ENCODE results near the gene CD200R1. TPM values are rescaled to one million over a fixed set of nuclear protein-coding genes. Genes with fewer than 3 reads are reported as not detected.
A peak's percentile ranks its signal among the peaks of the same experiment; 100 is the strongest.

Gene CD200R1, protein sequence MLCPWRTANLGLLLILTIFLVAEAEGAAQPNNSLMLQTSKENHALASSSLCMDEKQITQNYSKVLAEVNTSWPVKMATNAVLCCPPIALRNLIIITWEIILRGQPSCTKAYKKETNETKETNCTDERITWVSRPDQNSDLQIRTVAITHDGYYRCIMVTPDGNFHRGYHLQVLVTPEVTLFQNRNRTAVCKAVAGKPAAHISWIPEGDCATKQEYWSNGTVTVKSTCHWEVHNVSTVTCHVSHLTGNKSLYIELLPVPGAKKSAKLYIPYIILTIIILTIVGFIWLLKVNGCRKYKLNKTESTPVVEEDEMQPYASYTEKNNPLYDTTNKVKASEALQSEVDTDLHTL
- not detected in 2 replicates for total RNA-seq

DNA sequence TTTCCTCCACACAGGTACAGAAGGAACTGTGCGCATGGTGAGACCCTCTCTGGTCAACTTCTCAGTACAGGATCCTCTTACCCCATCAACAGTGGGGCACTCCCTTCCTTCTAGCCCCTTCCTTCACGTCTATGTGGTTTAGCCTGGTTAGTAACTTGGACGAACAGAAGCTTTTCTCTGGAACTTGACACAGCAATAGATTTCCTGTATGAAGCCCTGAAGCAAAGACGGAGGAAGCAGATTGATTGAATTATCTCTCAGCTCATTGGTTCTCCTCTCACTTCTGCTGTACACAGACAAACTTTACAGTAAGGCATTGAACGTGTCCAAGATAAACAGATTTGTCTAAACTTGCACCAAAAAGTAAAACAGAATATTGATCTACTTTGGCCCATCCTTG, at the start of gene CD200R1:
TSS of gene CD200R1 (minus strand) at position 210 of the 400 bp plus-strand sequence. CDS start 246 bp downstream, outside the sequence.
- peak in 1 of 2 donors; percentile 3 for DNase-seq (ENCODE audit: low read depth in 2 of 2)

DNA sequence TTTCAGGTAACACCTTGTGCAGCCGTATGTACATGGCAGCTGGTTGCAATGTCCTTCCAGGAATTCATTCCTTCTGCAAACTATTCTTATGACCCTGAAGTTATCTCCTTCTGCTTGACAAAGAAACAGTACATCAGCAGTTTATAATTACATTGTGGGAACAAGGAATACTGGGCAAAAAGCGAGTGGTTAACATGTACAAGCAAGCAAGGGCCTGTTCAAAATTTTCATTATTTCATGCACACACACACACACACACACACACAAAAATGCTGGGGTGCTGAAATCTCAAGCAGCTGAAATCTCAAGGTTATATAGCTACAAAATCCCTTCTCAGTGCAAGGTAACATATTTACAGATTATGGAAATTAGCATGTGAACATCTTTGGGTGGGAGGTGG, 46.6 kb upstream of the CD200R1 start:
- DNase-seq (ENCODE audit: low read depth in 2 of 2): no peak

DNA sequence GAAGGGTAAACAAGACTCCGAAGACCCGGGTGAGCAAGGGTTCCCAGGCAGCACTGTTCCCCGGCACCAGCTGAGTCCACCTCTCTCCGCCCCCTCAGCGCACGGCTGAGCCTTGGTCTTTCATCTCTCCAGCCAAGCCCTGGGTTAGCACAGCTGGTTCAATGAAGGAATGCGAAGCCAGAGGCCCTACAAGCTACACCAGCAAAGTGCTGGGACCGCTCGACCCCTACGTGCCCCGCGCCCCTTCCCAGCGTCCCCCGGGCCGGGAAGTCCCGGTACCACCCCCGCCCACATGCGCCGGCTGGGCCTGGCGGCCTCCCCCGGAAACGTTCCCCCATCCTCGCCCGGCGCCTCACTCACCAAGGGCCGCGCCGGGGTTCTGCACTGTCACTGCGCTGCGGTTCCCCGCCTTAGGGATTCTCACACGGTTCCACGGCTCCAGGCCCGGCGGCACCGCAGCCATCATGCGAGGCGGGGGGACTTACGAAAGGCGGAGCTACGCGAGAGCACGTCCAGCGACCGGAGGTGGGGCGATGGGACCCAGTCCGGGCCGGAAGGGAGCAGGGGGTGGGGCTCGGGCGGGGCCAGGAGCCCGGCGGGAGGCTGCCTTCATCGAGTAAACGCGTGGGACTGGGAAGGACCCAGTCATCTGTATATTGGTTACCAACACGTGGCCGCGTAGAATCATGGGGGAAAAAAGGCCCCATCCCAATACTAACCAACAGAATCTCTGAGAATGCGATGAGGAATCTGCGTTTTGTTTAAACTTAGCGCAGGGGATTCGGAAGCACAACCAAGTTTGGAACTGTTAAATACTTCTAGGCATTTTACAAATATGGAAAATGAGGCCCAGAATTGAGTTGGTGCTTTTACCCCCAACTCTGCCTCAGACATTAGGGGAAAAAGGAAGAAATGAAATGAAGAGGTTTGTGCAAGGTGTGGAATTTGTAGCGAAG, 44.6 kb upstream of the CD200R1 start:
- DNase-seq (ENCODE audit: low read depth in 2 of 2): peak; percentile 91 to 93

DNA sequence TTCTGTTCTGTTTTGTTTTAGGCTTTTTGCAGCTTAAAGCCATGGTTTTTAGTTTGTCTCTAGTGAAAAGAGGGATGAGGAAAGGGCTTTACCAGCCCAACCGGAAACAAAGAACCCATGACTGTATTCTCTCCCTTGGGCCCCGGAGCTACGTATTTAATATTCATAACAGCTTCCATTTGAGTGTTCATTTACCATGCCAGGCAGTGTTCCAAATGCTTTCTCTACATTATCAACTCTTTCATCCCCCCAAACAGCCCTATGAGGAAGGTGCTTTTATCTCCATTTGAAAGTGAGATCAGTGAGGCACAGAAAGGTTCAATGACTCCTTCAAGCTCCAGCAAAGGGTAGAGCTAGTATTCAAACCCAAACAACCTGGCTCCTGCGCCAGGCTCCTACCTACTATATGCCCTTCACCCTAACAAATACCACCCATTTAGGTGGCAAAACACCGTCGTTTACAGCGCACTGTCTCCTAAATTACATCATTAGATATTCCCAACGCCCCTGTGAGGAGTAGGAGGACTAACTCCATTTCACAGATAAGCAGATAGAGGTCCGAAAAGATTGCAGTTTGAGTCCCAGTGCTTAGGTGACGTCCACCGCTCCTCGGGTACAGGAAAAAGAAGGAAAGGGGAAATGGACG, 43.8 kb upstream of the CD200R1 start:
- DNase-seq (ENCODE audit: low read depth in 2 of 2): peak; percentile 27 to 62

DNA sequence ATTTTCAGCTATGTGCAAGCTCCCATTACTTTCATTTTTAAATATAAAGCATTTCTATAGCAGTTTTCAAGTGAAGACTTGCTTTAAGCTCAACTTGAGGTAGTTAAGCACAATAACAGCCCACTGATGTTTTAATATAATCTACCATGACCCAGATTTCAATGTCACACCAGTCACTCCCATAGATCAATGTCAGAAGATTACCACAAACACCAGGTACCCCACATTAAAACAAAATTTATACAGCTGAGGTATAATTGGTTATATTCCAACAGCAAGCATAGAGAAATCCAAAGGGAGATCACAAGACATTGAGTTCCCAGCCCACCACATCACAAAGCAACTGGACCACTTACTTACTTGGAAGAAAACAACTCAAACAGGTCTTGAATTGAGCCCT, 38.7 kb upstream of the CD200R1 start:
- no peak for DNase-seq (ENCODE audit: low read depth in 2 of 2)

DNA sequence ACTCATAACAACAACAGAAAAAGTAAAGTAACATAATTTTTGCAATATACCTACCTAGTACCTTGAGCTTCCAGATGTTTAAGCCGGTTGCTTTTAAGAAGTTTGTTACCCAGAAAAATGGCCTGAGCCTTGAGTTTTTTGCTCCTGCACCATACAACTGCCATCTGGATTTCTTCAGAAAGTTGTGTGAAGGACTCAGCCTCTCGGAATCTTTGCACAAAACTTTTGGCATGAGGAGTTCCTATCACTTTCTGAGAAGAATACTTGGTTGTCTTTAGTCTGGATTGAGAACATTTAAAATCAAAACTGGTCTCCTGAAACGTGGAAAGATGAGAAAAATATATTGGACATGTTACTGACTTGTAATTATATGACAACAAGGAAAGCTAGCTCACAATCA, 33.2 kb upstream of the CD200R1 start:
- no peak for DNase-seq (ENCODE audit: low read depth in 2 of 2)

DNA sequence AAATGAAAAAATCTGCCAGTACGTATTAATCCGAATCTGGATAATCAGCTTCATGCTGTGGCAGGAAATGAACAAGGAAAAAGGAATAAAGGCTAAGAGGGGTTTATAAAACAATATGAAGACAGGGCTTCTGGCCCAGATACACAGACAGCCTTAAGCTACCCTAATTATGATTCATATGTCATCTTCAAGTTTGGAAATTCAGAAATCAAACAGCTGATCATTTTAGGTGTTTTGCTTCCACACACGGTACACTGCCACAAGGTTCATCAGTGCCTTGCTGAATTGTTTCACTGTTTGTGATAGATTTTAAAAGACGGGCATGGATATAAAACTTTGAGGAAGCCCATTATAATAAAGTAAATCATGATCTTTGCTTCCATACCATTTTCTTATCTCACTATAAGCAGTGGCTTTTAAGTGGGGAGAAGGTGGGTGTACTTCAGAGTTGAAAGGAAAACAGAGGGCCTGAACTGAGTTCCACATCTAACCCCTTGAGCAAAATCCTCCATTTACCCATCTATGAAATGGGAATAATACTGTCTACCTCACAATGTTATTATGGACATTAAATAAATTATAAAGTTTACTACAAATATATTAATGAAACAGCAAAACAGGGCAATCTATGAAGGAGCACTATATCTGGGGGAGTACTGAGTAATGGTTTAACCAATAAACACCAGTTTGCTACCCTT, 31.6 kb upstream of the CD200R1 start:
- DNase-seq (ENCODE audit: low read depth in 2 of 2): no peak

DNA sequence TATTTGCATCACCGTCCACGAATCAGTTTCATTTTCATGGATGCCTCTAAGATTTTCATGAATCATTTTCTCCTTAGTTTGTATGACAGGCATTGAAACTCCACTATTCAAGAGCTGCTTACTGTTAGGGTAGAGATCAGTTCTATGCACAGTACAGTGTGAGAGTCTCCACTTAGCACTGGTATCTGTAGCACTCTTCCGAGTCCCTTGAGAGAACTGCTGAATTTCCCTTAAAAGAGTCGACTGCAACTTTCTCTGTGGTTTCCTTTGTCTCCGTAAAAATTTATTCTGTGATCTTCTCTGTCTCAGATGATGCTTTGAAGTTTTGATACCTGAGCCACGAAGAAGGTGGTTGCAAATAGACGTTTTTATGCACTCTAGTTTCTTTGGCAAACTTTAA, 30.7 kb upstream of the CD200R1 start:
- no peak for DNase-seq (ENCODE audit: low read depth in 2 of 2)

DNA sequence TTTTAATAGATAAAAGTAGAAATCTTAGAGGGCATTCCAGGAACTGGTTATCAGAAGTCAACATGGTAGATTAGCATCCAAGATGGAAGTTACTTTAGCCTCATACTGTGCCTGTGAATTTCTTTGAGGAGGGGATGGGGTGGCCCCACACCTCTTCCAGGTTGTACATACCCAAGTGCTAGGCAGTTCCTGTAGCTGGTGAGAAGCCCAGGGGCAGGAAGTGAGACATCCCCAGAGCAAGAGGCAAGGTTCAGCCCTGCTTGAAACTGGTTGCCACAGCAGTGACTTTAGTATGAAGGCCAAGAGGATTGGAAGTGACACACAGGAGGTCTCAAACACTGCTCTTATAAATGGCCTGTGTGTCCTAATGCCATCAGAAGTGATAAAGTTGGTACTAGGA, 27.8 kb upstream of the CD200R1 start:
- peak in 1 of 2 donors; percentile 18 for DNase-seq (ENCODE audit: low read depth in 2 of 2)

DNA sequence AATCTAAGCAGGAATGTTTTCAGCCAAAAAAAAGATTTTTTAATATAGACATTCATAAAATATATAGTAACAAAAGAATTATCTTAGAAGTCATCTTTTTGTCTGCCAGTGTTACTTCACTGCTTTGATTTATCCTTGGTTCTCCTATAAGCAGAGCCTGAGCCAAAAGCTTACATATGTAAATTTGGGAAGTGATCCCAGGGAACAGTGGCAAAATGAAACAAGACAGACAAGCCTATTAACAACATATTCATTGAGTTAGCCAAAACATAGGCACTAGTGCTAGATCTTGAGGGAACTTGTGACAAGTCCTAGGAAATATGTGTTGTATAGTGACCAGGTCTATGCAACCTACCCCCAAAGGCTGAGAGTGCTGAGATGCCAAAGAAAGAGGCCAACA, 27.1 kb upstream of the CD200R1 start:
- DNase-seq (ENCODE audit: low read depth in 2 of 2): no peak

DNA sequence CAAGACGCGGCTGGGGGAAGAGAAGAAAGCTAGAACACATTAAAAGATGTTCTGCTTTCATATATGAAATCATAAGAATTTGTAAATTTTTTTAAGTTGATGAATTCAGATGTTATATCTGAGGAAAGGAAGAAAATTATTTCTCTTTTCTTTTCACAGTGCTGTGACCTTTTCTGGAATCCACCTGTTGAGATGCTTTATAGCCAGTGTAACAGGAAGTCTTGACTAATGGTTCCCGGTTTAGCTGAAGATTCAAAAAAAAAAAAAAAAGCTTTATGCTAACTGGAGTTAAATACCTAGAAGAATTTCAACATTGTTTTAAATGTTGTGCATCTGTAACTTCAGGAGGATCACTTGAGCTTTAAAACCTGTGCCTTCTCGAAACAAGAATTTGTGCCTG, 25.8 kb upstream of the CD200R1 start:
- DNase-seq (ENCODE audit: low read depth in 2 of 2): peak in 1 of 2 donors; percentile 53

DNA sequence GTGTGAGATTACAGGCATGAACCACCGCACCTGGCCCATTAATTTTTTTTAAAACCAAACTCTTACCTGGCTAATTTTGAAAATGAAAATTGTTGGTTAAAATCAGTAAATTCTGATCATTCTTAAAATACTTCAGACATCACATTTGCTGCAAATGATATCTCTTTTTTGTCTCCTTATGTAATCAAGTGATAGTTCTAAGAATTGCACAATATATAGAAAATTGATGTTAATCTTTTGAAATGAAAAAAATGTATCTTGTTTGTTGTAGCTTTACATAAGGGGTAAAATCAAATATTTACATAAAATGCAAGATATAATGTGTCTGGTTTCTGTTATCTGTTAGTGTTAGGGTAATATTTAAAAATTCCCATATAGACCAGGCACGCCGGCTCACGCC, 20.9 kb upstream of the CD200R1 start:
- DNase-seq (ENCODE audit: low read depth in 2 of 2): no peak

DNA sequence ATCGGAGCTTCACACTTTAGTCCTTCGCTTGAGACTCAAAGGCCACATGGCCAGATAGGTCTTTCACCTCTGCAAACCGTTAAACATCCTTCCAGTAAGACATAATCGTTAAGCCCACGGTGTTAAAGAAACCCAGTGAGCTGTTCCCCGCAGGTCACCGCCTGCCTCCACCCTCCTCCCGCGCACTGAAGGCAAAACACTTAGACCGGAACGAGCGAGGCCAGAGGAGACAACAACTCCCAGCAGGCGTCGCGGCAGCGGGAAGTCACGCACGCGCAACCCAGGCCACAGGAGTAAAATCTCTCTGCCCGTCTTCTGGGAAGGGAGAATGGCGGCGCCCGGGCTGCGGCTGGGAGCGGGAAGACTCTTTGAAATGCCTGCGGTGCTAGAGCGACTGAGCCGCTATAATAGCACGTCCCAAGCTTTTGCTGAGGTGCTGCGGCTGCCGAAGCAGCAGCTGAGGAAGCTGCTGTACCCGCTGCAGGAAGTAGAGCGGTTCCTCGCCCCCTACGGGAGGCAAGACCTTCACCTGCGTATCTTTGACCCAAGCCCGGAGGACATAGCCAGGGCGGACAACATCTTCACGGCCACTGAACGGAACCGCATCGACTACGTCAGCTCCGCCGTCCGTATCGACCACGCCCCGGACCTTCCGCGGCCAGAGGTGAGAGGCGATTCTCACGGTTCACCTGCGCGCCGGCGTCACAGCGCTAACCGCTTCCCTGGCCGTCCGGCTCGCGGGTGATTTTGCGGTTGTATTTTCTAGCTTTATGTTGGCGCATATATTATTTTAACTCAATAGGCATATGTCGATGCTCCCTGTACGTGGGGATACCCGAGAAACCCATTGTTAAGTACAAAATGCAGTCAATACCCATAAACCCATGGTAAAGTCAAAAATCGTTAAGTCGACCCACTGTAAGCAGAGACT, 16.0 kb upstream of the CD200R1 start, which contains the start of gene GTPBP8:
TSS of gene GTPBP8 (plus strand) at position 313 of the 931 bp plus-strand sequence. CDS start at position 329, 16 bp downstream.
- peak; percentile 89 to 90 for DNase-seq (ENCODE audit: low read depth in 2 of 2)

DNA sequence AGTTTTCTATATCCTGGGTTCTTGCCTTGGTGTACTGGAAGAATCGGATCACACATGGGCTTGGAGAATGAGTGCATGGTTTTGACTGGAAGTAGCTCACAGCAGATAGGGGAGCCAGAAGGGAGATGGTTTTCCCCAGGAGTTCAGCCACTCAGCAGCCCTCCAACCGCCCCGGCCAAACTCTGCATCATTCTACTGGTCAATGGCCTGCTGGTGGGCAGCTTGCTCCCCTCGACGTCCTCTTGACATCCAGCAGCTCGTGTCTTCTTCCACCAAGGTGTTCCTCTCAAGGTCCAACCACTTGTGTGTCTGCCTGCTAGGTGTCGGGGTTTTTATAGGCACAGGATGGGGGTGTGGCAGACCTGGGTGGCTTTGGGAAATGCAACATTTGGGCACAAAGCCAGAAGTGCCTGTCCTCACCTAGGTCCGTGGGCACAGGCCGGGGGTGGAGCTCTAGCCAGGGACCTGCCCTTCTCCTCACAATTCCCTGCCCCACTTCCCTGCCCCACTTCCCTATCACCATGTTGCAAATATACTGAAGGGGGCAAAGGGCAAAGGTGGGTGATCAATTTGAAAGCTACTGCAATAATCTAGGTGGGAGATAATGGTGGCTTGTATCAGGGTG, 12.9 kb upstream of the CD200R1 start:
- DNase-seq (ENCODE audit: low read depth in 2 of 2): no peak

DNA sequence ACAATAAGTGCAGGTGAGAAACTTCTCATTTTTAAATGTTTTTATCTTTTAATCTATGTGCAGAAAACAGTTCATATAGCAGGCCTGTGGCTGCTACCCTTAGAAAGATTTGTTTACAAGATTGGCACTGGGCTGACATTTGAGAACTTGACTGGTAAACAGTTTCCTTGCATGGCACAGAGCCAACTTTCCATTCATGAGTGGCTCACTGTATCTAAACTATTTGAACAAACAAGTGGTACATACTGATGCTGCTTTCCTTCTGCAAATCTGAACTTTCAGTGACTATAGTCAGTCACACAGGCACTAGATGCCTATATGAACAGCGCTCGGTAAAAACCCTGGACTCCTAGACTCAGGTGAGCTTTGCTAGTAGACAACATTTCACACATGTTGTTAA, 9.6 kb upstream of the CD200R1 start:
- peak; percentile 11 to 40 for DNase-seq (ENCODE audit: low read depth in 2 of 2)

DNA sequence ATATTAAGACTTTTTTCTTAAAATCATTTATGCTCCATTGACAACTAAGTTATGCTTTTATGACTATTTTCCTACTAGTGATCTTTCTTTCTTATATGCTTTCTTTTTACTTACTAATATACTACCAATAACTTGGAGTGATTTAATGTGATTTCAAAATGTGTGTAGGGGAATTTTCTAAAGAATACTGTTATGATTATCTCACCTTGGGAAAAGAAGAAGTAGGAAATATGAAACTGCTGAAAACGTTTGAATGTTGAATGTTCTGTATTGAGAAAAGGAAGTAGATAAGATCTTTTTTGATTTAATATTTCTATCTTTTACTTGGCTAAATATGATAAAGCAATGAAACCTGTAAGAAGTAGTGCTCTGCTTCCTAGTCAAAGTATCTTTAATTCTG, 7.8 kb upstream of the CD200R1 start:
- no peak for DNase-seq (ENCODE audit: low read depth in 2 of 2)

DNA sequence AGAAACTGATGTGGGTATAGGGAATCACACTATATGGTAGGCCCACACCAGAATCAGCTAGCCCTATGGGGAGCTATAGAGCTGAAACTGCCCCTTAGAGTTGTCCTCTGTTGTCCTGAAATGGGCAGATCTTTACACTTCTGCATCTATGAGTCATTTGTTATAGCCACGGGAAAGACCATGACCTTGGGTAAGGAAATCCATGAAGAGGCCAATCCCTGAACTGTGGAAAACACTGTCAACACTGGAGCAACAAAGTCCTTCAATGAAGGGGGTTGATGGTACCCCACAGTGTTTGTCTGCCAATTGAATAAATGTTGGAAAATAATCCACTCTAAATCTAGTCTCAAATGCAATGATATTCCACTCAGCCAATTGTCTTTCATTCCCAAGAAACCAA, 5.2 kb upstream of the CD200R1 start:
- DNase-seq (ENCODE audit: low read depth in 2 of 2): peak in 1 of 2 donors; percentile 4

DNA sequence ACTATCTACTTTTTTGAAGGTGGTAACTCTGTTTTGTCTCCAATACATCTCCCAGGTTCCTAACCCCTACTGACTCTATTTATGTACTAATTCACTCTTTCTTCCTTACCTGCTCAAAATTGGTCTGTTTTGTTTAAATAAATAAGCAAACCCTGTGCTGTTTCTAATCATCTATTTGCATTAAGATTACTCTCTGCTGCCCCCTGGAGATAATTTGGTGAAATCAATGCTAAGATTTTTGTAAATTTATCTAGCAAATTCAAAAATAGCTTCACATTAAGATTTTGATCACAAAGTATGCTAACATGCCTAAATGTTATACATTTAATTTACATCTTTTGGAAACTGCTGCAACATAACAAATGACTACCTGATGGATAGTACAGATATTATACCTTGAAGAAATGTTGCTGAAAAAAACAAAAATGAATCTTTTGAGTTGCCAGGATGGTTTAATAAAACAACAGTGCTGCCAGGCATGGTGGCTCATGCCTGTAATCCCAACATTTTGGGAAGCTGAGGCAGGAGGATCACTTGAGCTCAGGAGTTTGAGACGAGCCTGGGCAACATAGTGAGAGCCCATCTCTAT, 4.4 kb upstream of the CD200R1 start:
- peak; percentile 37 to 54 for DNase-seq (ENCODE audit: low read depth in 2 of 2)

DNA sequence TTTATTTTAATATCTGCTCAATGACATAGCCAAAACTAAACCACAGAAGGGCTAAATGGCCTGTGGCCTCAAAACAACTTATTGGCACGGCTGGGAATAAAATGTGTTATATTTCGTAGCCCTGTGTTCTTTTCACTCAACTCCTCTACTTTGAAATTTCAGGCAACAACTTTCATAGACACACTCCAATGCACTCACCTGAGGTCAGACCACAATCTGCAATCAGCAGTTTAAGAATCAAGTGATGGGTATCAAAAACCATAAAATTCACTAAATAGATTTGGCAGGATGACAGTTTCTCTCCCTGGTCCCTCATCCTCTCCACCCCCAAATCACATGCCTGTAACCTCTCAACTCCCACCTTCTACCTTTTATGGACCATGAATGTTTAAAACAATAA, 2.0 kb upstream of the CD200R1 start:
- DNase-seq (ENCODE audit: low read depth in 2 of 2): no peak

Data from lung microvascular endothelial cell (primary cell).